ENCODE measurements around the gene GRIFIN.

Gene GRIFIN

GRCh38 chr7:2478800-2479199 lies 2.6 kb upstream of the GRIFIN start:
- Histone ChIP-seq H3K4me3 (peak overlapping the region; percentile 50), H3K27ac (no peak overlapping the region)
- no peak for TF ChIP-seq CTCF (IDR thresholded peaks at IDR 0.05)
- peak; percentile 69 for DNase-seq (ENCODE audit: low spot score)

- no peak for TF ChIP-seq CTCF (IDR thresholded peaks at IDR 0.05)
- Histone ChIP-seq H3K4me3 (peak overlapping the region; percentile 50), H3K27ac (peak overlapping the region in 1 of 2 donors; percentile 16)
- DNase-seq (ENCODE audit: low spot score), result no peak
These were observed 2.2 kb upstream of the GRIFIN start for GRCh38 chr7:2478399-2478785.

GRCh38 chr7:2477447-2478398 lies 1.5 kb upstream of the GRIFIN start:
- TF ChIP-seq CTCF (IDR thresholded peaks at IDR 0.05), result peak; percentile 54
- Histone ChIP-seq H3K4me3 (peak overlapping the region; percentile 48), H3K27ac (peak overlapping the region in 1 of 2 donors; percentile 16)
- DNase-seq (ENCODE audit: low spot score), result no peak

GRCh38 chr7:2476776-2477446 lies 713 bp upstream of the GRIFIN start:
- Histone ChIP-seq H3K27ac (no peak overlapping the region), H3K4me3 (no peak overlapping the region)
- TF ChIP-seq CTCF (IDR thresholded peaks at IDR 0.05), result no peak
- no peak for DNase-seq (ENCODE audit: low spot score)

- no peak for TF ChIP-seq CTCF (IDR thresholded peaks at IDR 0.05)
- Histone ChIP-seq H3K4me3 (no peak overlapping the region), H3K27ac (no peak overlapping the region)
- DNase-seq (ENCODE audit: low spot score), result no peak
These were observed 551 bp downstream of the GRIFIN start for GRCh38 chr7:2475678-2476015.

- no peak for TF ChIP-seq CTCF (IDR thresholded peaks at IDR 0.05)
- Histone ChIP-seq H3K27ac (no peak overlapping the region), H3K4me3 (no peak overlapping the region)
- DNase-seq (ENCODE audit: low spot score), result no peak
These were observed 1.2 kb downstream of the GRIFIN start for GRCh38 chr7:2474813-2475677.

Measured in coronary artery (tissue), 2 donors.